Astrocyte of the cerebellum (primary cell): Measurements from ENCODE around the gene SMC5.

Experiments used
- DNase-seq: peaks from one replicate; pipeline ENCODE4 v3.0.0-alpha.2; 2011; ENCODE audit warnings: low read depth
- H3K4me3 ChIP-seq: 2 replicates; pipeline ENCODE4 v1.5.1; 2011; ENCODE audit warnings: mild to moderate bottlenecking, low read depth, low read length, moderate library complexity
- CTCF ChIP-seq: IDR thresholded peaks from 2 replicates; pipeline ENCODE4 v1.5.1; 2012; ENCODE audit warnings: low read length, low read depth, moderate library complexity, mild to moderate bottlenecking; ENCODE audit errors: missing control alignments
- in situ Hi-C: cut with HindIII; loops from 2 replicates; pipeline ENCODE4 v1.10.0; 2017; ENCODE audit warnings: low sequenced_read_pairs

The SMC5 gene

GRCh38 chr9:70258692-70259511, at the start of gene SMC5:
Gene SMC5, plus strand, starts transcription at chr9:70258978. Its CDS starts 101 bp downstream, at chr9:70259079.
- H3K4me3 ChIP-seq, result peak within 1 kb of the TSS; percentile 91
- in situ Hi-C loops, result no loop called here
- no peak for TF ChIP-seq CTCF
- peak; percentile 79 for DNase-seq

- in situ Hi-C loops, result no loop called here
- no peak for TF ChIP-seq CTCF
- no peak for DNase-seq
Measured at GRCh38 chr9:70217029-70217428, 41.7 kb upstream of the SMC5 start.

GRCh38 chr9:70218767-70219166, 40.0 kb upstream of the SMC5 start:
- in situ Hi-C loops, result no loop called here
- no peak for DNase-seq
- no peak overlapping the region for H3K4me3 ChIP-seq
- no peak for TF ChIP-seq CTCF

More at GRCh38 chr9:70217029-70217428, 41.7 kb upstream of the SMC5 start:
- no peak overlapping the region for H3K4me3 ChIP-seq

- no peak for DNase-seq
- no peak for TF ChIP-seq CTCF
- H3K4me3 ChIP-seq, result no peak overlapping the region
- in situ Hi-C loops, result no loop called here
Measured at GRCh38 chr9:70220216-70220615, 38.6 kb upstream of the SMC5 start.

- H3K4me3 ChIP-seq, result no peak overlapping the region
- no peak for TF ChIP-seq CTCF
- no peak for DNase-seq
- in situ Hi-C loops, result no loop called here
Measured at GRCh38 chr9:70222354-70222753, 36.4 kb upstream of the SMC5 start.

- TF ChIP-seq CTCF, result no peak
- DNase-seq, result no peak
- no peak overlapping the region for H3K4me3 ChIP-seq
- in situ Hi-C loops, result no loop called here
Measured at GRCh38 chr9:70228118-70228517, 30.7 kb upstream of the SMC5 start.
